GM12891 (cell line): ENCODE data around the gene CYB561D1.

Experiments used
- POLR2A ChIP-seq: IDR thresholded peaks from 2 replicates; pipeline ENCODE4 v1.6.1; 2011; ENCODE audit warnings: low read depth, low read length, control low read depth
- POLR2AphosphoS5 ChIP-seq: IDR thresholded peaks from 2 replicates; pipeline ENCODE4 v1.6.1; 2011; ENCODE audit warnings: low read depth, low read length, control low read depth
- POU2F2 ChIP-seq: IDR thresholded peaks from 2 replicates; pipeline ENCODE4 v1.6.1; 2011; ENCODE audit warnings: low read depth, mild to moderate bottlenecking, control low read depth, low read length, moderate library complexity
- SPI1 ChIP-seq: IDR thresholded peaks from 2 replicates; pipeline ENCODE4 v1.6.1; 2011; ENCODE audit warnings: low read depth, low read length, control low read depth
- TAF1 ChIP-seq: IDR thresholded peaks from 2 replicates; pipeline ENCODE4 v1.6.1; 2011; ENCODE audit warnings: low read depth, low read length, control low read depth

GRCh38 chr1:109444346-109444745, 49.5 kb upstream of the CYB561D1 start:
- TF ChIP-seq POLR2A: no peak
- no peak for TF ChIP-seq POLR2AphosphoS5
- no peak for TF ChIP-seq TAF1
- TF ChIP-seq SPI1: no peak
- no peak for TF ChIP-seq POU2F2
